GM18520 (cell line): ENCODE measurements around the gene AGBL4.

Source experiments
- ATAC-seq: cut with Tn5 transposase; IDR thresholded peaks from one replicate; pipeline ENCODE4 v1.9.1; 2021; ENCODE audit not compliant: unreplicated experiment

Gene AGBL4

DNA sequence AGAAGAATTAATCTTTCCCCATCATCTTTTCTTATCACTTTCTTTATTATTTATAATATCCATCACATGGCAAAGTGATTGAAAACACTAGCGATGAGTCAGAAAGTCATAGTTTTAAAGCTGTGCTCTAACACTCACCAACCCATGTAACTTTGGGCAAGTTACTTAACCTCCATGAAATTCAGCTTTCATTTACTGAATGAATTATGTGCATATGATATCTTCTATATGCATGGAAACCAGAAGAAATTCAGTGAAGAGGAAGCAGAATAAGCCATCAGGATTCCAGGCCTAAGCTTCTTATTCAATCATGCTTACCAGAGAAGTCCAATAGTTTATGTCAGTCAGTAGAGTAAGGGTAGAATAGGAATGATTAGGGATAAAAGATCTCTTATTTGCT, 300.1 kb downstream of the AGBL4 start:
- ATAC-seq = no peak

DNA sequence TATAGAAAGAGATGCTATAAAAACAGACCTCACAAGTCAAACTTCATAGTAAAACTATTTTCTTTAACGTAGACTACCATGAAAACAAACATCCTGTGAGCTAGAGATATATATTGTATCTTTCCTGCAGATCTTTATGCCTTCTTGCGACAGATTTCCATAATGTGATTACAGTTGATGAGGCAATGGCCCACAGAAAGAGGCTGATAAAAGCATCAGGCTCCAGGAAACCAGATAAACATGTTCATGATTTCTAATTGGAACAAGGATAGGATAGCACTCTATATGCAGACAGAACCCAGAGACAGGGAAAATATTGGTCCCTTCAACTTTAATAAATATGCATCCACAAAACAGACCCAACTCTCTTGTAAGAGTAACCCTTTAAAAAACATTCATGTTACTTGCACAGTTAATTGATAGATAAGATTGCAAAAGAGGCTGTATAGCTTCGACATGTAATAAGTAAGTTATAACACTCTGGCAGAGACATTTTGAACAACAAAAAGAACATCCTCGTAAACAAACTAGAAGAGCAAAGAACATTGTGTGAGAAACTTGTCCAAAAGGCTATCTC, 329.4 kb downstream of the AGBL4 start:
- ATAC-seq = no peak

DNA sequence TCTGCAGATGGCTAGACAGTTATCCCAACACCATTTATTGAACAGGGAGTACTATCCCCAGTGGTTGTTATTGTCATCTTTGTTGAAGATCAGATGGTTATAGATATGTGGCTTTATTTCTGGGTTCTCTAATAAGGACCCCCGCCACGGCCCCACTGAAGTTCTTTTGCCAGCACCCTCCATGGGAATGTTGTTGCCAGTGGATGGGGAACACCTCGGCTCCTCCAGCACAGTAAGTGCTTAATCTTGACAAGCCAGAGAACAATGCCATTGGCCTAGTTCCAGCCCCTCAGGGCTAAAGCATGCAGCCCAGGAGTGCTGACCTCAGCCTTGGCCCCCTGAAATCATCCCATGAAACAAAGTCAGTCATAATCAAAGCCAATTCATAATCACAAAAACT, 337.6 kb downstream of the AGBL4 start:
- ATAC-seq = no peak

DNA sequence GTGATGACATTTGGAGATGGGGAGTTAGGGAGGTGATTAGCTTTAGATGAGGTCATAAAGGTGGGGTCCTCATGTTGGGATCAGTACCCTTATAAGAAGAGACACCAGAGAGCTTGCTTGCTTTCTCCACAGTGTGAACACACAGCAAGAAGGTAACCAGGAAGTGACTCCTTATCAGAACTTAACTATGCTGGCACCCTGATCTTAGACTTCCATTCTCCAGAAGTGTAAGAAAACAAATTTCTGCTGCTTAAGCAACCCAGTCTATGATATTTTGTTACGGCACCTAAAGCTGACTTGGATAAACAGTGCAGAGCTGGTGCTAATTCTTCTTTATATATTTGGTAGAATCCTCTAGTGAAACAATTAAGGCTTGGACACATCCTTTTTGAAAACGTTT, 346.0 kb downstream of the AGBL4 start:
- no peak for ATAC-seq

DNA sequence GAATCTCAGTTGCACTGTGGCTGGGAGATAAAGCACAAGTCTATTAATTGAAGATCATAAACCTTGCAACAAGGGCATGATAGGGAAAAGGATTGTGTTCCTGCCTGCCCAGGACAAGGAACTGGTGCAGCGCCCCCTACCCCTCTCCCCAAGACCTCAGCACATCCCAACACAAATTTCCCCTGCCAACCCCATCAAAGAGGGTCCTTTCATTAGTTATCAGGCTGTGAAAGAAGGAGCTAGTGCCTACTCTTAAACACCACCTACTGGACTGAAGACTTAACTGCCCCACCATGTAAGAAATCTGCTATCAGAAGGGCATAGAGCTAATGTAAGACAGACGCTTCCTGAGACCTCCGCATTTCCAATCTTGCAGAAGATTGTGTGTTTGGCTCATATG, 372.6 kb downstream of the AGBL4 start:
- ATAC-seq = no peak

DNA sequence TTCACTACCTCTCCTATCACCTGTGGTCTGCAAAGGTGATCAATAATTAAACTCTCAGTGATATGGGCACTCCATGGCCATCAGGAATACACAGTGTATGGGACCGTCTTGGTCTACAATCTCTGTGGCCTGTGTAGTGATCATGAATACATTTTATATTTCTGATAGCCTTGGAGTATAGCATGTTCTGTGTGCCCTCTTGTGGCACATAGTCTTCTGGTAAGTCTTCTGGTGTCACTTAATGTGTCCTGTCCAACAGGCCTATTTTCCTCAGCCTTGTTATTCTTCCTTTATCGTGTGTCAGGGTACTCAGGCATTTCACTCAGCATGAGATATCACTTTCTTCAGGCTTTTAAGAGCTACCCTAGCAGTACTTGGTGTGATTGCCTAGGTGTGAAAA, 393.6 kb downstream of the AGBL4 start:
- ATAC-seq = no peak

GRCh38 chr1:49627781-49628180, 396.0 kb downstream of the AGBL4 start:
- ATAC-seq = no peak

DNA sequence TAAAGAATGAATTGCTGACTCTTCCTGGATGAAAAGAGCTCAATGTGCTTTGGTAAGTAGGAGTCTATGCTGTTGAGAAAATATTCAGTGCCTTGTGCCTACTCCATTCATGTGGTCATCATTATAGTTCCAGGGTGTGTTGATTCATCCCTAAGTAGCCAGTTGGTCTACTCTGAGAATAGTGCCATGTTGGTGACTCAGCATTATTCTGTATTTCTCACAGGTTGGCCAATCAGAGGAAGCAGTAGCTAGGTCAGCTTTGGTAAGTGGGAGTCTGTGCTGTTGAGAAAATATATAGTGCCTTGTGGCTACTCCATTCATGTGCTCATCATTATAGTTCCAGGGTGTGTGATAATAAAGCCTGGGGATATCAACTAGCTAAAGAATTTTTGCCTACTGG, 397.3 kb downstream of the AGBL4 start:
- no peak for ATAC-seq

- no peak for ATAC-seq
Observed at GRCh38 chr1:49622877-49623276, 400.9 kb downstream of the AGBL4 start.

GRCh38 chr1:49606082-49606481, 417.7 kb downstream of the AGBL4 start:
- no peak for ATAC-seq

- no peak for ATAC-seq
Observed at GRCh38 chr1:49597436-49597835, 426.3 kb downstream of the AGBL4 start.

GRCh38 chr1:49576327-49576901, 447.3 kb downstream of the AGBL4 start:
- no peak for ATAC-seq

DNA sequence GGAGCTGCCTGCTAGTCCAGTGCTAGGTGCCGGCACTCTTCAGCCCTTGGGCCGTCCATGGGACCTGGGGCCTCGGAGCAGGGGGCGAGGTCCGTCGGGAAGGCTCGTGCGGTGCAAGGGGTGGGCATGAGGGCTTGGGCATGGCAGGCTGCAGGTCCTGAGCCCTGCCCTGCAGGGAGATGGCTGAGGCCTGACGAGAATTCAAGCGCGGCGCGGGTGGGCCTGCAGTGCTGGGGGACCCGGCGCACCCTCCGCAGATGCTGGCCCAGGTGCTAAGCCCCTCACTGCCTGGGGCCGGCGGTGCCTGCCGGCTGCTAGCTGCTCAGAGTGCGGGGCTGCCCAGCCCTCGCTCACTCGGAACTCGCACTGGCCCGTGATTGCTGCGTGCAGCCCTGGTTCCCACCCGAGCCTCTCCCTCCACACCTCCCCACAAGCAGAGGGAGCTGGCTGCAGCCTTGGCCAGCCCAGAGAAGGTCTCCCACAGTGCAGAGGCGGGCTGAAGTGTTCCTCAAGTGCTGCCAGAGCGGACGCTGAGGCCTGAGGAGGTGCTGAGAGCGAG, 467.0 kb downstream of the AGBL4 start:
- ATAC-seq = no peak

- no peak for ATAC-seq
Observed at GRCh38 chr1:49552101-49552500, 471.7 kb downstream of the AGBL4 start.

DNA sequence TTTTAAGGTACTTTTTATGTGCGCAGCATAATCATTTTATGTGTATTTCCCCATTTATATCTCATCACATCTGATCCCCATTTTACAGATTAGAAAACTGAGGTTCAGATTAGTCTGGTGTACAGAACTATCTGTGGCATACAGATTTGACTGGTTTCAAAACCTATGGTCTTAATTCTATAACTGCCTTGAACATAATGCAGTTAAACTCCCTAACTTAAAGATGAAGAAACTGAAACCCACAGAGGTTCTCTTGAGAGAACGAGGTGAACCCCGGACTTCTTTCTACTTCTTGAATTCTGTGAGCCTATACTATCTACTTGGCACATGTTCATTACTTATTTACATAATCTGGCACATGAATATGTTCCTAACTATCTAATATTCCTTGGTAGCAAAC, 479.1 kb downstream of the AGBL4 start:
- ATAC-seq = no peak

GRCh38 chr1:49541096-49541752, 482.5 kb downstream of the AGBL4 start:
- ATAC-seq = no peak

DNA sequence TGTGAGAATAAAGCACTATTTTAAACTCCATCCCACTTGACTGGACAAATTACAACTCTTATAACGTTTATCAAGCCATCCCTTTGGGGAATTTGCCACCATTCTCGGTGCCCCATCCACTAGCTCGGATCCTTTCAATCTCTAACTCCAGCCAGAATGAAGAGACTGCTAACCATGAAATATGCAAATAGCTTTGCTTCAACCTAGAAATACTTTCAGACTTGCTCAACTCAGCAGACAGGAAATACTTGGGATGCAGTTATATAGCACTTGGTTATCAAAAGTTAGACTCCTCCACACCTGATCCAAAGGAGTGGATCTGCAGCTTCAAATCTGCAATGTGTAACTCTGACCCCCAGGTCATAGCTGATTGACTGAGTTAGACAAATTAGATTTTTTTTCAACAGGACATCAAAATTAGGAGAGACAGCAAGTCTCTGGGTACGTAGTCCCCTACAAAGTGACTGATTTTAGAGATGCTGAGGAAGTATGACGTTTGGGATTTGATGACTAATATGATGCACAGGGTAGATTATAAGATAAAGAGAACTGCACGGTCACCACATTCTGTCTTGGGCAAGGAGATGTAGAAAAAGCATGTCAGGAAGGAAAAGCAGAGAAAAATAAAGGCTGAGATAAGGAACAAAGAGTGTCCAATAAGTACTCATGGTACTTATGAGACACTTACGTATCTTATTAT, 496.0 kb downstream of the AGBL4 start:
- ATAC-seq = no peak

DNA sequence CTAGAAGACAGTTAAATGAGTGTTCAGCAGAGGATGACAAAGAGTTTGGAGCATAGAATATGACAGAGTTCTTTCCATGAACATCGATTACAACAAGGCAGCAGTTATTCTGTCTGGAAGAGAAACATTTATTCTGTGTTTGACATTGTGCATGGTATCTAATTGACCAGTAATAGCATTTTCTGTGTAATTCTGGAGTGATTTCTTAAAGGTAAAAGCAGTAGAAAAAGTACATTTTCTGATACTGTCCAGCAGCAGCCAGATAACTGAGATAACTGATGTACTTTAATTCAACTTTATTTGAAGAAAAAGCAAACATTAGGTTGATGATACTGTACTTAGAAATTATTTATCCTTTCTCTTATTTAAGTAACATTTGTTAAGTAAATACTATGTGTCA, 497.1 kb downstream of the AGBL4 start:
- ATAC-seq = no peak

GRCh38 chr1:49523764-49524163, 500.0 kb downstream of the AGBL4 start:
- no peak for ATAC-seq

GRCh38 chr1:49466961-49467360, 556.8 kb downstream of the AGBL4 start:
- ATAC-seq = no peak

DNA sequence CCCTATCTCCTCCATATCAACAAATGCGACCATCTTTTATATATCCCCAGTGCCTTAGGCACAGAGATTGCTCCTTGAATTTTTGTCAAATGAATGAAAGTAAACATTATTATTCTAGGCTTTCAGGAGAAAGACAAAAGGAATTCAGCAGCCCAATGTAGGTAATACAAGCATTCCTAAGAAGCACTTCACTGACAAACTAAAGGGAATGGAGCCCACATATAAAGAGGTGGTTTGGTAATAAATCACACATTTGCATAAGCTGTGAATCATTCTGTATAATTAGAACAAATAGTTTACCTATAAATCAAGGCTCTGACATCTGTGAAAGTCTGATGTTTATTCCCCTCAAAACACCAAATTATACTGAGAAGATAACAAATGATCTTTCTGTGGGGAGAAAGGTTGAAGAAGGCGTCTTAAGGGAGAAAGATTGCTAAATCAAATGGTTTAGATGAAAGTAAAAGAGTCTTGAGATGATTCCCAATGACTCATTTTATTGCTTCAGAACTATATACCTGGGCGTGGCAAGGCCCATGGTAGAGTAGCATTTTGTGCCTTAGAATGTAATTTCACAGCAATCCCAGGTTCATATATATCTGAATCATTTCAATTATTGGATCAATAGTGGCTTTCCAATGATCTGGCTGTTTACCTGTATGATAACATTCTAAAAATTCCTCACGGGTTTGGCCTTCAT, 558.1 kb downstream of the AGBL4 start:
- no peak for ATAC-seq
